A673 (cell line): ENCODE measurements around the gene MTG2. TPM values are rescaled to one million over a fixed set of nuclear protein-coding genes. Genes with fewer than 3 reads are reported as not detected.

Experiments
- BruUV-seq: library from RNA; stranded (reverse); fragments of 400-500 nt; replicated peaks from 2 replicates; lab custom pipeline; 2021; lab: Mats Ljungman, UMichigan
- CTCF ChIA-PET: fragments of 300-600 bp; sonication (Branson Sonifier 250); formaldehyde crosslinking; loops from one replicate; lab custom pipeline; 2022; ENCODE audit warnings: antibody characterized with exemption; lab: Charles Lee
- POLR2A ChIA-PET: fragments of 300-600 bp; sonication (Branson Sonifier 250); formaldehyde crosslinking; loops from one replicate; lab custom pipeline; 2022; ENCODE audit warnings: antibody characterized with exemption; ENCODE audit not compliant: low non-redundant PET; lab: Charles Lee
- DNase-seq: peaks from one replicate; pipeline ENCODE4 v3.0.0-alpha.2; 2015; ENCODE audit warnings: low spot score
- H3K27ac ChIP-seq: fragments of 200-600 bp; sonication (generic); 2 replicates; pipeline ENCODE4 v1.5.1; 2016; ENCODE audit warnings: mixed run types, low read depth, mild to moderate bottlenecking, mixed read lengths, antibody characterized with exemption, low read length; ENCODE audit not compliant: poor library complexity, severe bottlenecking
- H3K27me3 ChIP-seq: fragments of 200-600 bp; sonication (generic); replicated peaks from 2 replicates; pipeline ENCODE4 v1.6.1; 2017; ENCODE audit warnings: mixed run types, low read depth, mild to moderate bottlenecking, mixed read lengths, antibody characterized with exemption, low read length; ENCODE audit not compliant: insufficient read depth, poor library complexity
- H3K36me3 ChIP-seq: fragments of 200-600 bp; sonication (generic); 2 replicates; pipeline ENCODE4 v1.6.1; 2016; ENCODE audit warnings: mixed run types, mild to moderate bottlenecking, mixed read lengths, antibody characterized with exemption, low read length; ENCODE audit not compliant: insufficient read depth, poor library complexity, severe bottlenecking
- H3K4me1 ChIP-seq: fragments of 200-600 bp; sonication (generic); 2 replicates; pipeline ENCODE4 v1.6.1; 2017; ENCODE audit warnings: mixed run types, mild to moderate bottlenecking, mixed read lengths, antibody characterized with exemption, low read length; ENCODE audit not compliant: insufficient read depth, poor library complexity, severe bottlenecking
- H3K4me3 ChIP-seq: fragments of 200-600 bp; sonication (generic); 2 replicates; pipeline ENCODE4 v1.5.1; 2016; ENCODE audit warnings: low read depth, mixed run types, mild to moderate bottlenecking, mixed read lengths, low read length; ENCODE audit not compliant: poor library complexity, severe bottlenecking
- H3K9me3 ChIP-seq: fragments of 200-600 bp; sonication (generic); 2 replicates; pipeline ENCODE4 v1.6.1; 2016; ENCODE audit warnings: mixed run types, low read depth, mild to moderate bottlenecking, mixed read lengths, antibody characterized with exemption, low read length; ENCODE audit not compliant: poor library complexity, severe bottlenecking
- EZH2 ChIP-seq: fragments of 200-600 bp; sonication (generic); IDR thresholded peaks from 2 replicates; pipeline ENCODE4 v1.6.1; 2017; ENCODE audit warnings: borderline replicate concordance, low read depth, mild to moderate bottlenecking, mixed read lengths, antibody characterized with exemption, low read length; ENCODE audit not compliant: poor library complexity, severe bottlenecking
- intact Hi-C: fragments of 100-400 bp; cut with micrococcal nuclease; formaldehyde crosslinking; loops from one replicate; pipeline ENCODE4 v1.10.0; 2022; ENCODE audit not compliant: unreplicated experiment
- total RNA-seq: library from RNA; stranded (reverse); gene quantifications from 2 replicates; pipeline ENCODE4 v1.2.3, GENCODE V29; 2021
- TF ChIP-seq, protein P1 (sequence below): fragments of 300-800, 200-600 bp; sonication (generic); conservative IDR thresholded peaks from 2 replicates; pipeline ENCODE4 v1.5.1; 2017; ENCODE audit warnings: low read depth, mild to moderate bottlenecking, antibody characterized with exemption, low read length, moderate library complexity, mixed read lengths

Gene MTG2
- total RNA-seq, 1 experiment from 2014 or later, result 40.9 TPM

DNA sequence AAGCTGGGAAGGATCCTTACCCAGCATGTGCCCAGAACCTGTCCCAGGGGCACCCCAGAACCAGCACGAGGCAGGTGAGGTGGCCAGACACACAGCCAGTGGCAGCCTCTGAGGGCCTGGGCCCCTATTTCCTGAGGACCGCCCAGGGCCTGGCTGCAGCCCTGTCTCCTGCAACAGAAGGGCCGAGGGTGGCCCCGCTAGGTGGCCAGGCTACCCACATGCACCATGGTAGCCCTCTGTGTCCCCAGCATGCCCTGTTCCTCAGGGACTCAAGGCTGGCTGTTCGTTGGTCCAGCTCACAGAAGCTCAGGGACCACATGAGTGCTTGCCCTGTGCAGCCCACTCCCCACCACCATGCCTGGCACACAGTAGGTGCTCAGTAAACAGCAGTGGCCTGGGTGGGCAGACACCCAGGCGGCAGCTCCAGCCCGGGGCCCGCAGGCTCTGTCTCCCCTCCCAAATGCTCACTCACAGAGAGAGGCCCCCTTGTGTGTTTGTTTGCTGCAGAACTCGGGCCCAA, 29.0 kb downstream of the MTG2 start:
- ChIA-PET CTCF (no interaction called here), POLR2A (no interaction called here)
- H3K27ac ChIP-seq, result no peak overlapping the region
- TF ChIP-seq, protein P1, sequence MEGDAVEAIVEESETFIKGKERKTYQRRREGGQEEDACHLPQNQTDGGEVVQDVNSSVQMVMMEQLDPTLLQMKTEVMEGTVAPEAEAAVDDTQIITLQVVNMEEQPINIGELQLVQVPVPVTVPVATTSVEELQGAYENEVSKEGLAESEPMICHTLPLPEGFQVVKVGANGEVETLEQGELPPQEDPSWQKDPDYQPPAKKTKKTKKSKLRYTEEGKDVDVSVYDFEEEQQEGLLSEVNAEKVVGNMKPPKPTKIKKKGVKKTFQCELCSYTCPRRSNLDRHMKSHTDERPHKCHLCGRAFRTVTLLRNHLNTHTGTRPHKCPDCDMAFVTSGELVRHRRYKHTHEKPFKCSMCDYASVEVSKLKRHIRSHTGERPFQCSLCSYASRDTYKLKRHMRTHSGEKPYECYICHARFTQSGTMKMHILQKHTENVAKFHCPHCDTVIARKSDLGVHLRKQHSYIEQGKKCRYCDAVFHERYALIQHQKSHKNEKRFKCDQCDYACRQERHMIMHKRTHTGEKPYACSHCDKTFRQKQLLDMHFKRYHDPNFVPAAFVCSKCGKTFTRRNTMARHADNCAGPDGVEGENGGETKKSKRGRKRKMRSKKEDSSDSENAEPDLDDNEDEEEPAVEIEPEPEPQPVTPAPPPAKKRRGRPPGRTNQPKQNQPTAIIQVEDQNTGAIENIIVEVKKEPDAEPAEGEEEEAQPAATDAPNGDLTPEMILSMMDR, result no peak
- TF ChIP-seq EZH2, result no peak
- BruUV-seq, result no TSS peak
- no peak overlapping the region for H3K4me3 ChIP-seq
- H3K9me3 ChIP-seq, result no peaks in the 10 kb centered on the region
- no peaks in the 10 kb centered on the region for H3K36me3 ChIP-seq
- DNase-seq, result no peak
- H3K27me3 ChIP-seq, result peaks cover 30% of the 10 kb centered on the region
- H3K4me1 ChIP-seq, result peaks cover 7% of the 10 kb centered on the region
- intact Hi-C loops, result no loop called here

DNA sequence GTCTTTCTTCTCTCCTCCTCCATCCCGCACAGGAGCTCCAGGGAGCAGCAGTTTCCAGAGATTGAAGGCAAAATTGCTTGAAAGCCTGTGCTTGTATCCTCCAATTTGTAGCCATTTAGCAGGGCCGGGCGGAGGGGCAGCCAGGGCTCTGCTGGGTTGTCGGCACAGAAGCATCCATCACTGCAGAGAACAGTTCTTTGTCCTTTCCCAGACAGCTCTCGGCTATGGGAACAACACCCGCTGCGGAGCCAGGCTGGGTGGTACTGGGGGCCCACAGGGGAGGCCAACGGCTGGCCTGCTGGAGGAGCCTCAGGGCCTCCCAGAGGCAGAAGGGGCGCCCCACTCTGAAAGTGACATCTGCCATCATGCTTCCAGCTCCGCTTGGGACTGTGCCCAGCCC, 29.5 kb downstream of the MTG2 start:
- DNase-seq, result no peak
- Histone ChIP-seq H3K36me3 (no peaks in the 10 kb centered on the region), H3K27ac (no peak overlapping the region), H3K9me3 (no peaks in the 10 kb centered on the region), H3K4me3 (no peak overlapping the region), H3K27me3 (peaks cover 35% of the 10 kb centered on the region), H3K4me1 (peaks cover 4% of the 10 kb centered on the region)
- CTCF ChIA-PET, result no interaction called here
- TF ChIP-seq, protein P1, result no peak
- TF ChIP-seq EZH2, result no peak
- BruUV-seq, result no TSS peak
- intact Hi-C loops, result no loop called here
- POLR2A ChIA-PET, result interaction anchor here (0.6 kb wide), 1 partner anchor 632 kb away, joined by 3 read pairs; no protein-coding TSS in a partner anchor

DNA sequence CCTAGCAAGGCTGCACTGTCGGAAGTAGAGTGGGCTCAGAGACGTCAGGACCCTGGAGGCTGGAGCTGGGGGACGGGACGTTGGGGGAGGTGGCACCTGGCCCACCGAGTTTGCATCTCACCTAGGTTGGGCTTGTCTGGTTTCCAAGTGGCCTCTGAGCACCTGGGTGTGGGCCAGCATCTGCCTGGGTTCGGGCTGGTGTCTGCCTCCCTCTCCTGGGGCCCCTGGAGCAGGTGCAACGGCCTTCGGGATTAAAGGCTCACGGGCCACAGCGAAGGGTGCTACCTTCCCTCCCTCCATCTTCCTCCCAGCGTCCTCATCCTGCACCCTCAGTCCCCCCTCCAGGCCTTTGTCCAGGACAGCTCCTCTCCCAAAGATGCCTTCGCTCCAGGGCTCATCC, 31.2 kb downstream of the MTG2 start:
- Histone ChIP-seq H3K4me3 (no peak overlapping the region), H3K27ac (no peak overlapping the region), H3K4me1 (no peaks in the 10 kb centered on the region), H3K36me3 (no peaks in the 10 kb centered on the region), H3K27me3 (peaks cover 52% of the 10 kb centered on the region), H3K9me3 (no peaks in the 10 kb centered on the region)
- no peak for DNase-seq
- POLR2A ChIA-PET, result no interaction called here
- no TSS peak for BruUV-seq
- intact Hi-C loops, result no loop called here
- TF ChIP-seq, protein P1, result no peak
- no peak for TF ChIP-seq EZH2
- CTCF ChIA-PET, result interaction anchor here (0.6 kb wide), 1 partner anchor 403 kb away, joined by 3 read pairs; no protein-coding TSS in a partner anchor
